Stimulated activated naive CD8-positive, alpha-beta T cell treated with anti-CD3 and anti-CD28 coated beads, Interleukin-15, Interleukin-2, amounts not matched to agents 100 U/mL and 50 U/mL, for 24 hours (primary cell): Measurements from ENCODE around the gene CASP10.
A peak's percentile ranks its signal among the peaks of the same experiment; 100 is the strongest.
"Not testable (repeated sequence)": the region's sequence is repeated elsewhere in the genome, so short reads cannot be mapped to it uniquely, and the experiment has no call there.

Source experiments
- ATAC-seq: fragments of 150-1000 bp; cut with Tn5 transposase; one replicate; pipeline ENCODE4 v1.10.0; 2021
- DNase-seq: peaks from one replicate; pipeline ENCODE4 v3.0.0; 2021

The CASP10 gene

GRCh38 chr2:201156036-201156435, 26.9 kb upstream of the CASP10 start:
- ATAC-seq (no peak), DNase-seq (no peak)

- ATAC-seq: no peak
- DNase-seq: no peak
Observed at GRCh38 chr2:201156640-201157039, 26.3 kb upstream of the CASP10 start.

GRCh38 chr2:201157694-201158093, 25.2 kb upstream of the CASP10 start:
- DNase-seq (no peak), ATAC-seq (peak; percentile 55)

- peak; percentile 47 for DNase-seq
- peak; percentile 44 for ATAC-seq
Observed at GRCh38 chr2:201158111-201158929, 24.6 kb upstream of the CASP10 start.

- DNase-seq (no peak), ATAC-seq (no peak)
Observed at GRCh38 chr2:201164166-201164565, 18.8 kb upstream of the CASP10 start.

- ATAC-seq: no peak
- no peak for DNase-seq
Observed at GRCh38 chr2:201167546-201167945, 15.4 kb upstream of the CASP10 start.

- not testable (repeated sequence) for ATAC-seq, DNase-seq
Observed at GRCh38 chr2:201168496-201168895, 14.4 kb upstream of the CASP10 start.

GRCh38 chr2:201171259-201171814, 11.6 kb upstream of the CASP10 start:
- ATAC-seq (no peak), DNase-seq (no peak)

GRCh38 chr2:201172279-201172678, 10.7 kb upstream of the CASP10 start:
- ATAC-seq (no peak), DNase-seq (no peak)

GRCh38 chr2:201174687-201175086, 8.3 kb upstream of the CASP10 start:
- DNase-seq (no peak), ATAC-seq (no peak)

- ATAC-seq: no peak
- no peak for DNase-seq
Observed at GRCh38 chr2:201176081-201176481, 6.9 kb upstream of the CASP10 start.

GRCh38 chr2:201180010-201180409, 2.9 kb upstream of the CASP10 start:
- no peak for DNase-seq

GRCh38 chr2:201183365-201183727, 405 bp downstream of the CASP10 start:
- DNase-seq (no peak), ATAC-seq (no peak)

More at GRCh38 chr2:201180010-201180409, 2.9 kb upstream of the CASP10 start:
- no peak for ATAC-seq

GRCh38 chr2:201183835-201184234, 894 bp downstream of the CASP10 start:
- ATAC-seq: peak; percentile 12
- peak; percentile 20 for DNase-seq

- DNase-seq: not testable (repeated sequence)
- ATAC-seq: peak; percentile 1
Observed at GRCh38 chr2:201184248-201184647, 1.3 kb downstream of the CASP10 start.

GRCh38 chr2:201185863-201186262, 2.9 kb downstream of the CASP10 start:
- DNase-seq (no peak), ATAC-seq (no peak)

- ATAC-seq (no peak), DNase-seq (no peak)
Observed at GRCh38 chr2:201186982-201187381, 4.0 kb downstream of the CASP10 start.

GRCh38 chr2:201188449-201188848, 5.5 kb downstream of the CASP10 start:
- ATAC-seq (no peak), DNase-seq (no peak)

- ATAC-seq (no peak), DNase-seq (no peak)
Observed at GRCh38 chr2:201191132-201191875, 8.4 kb downstream of the CASP10 start.

GRCh38 chr2:201194097-201194496, 11.2 kb downstream of the CASP10 start:
- ATAC-seq (peak; percentile 95), DNase-seq (no peak)

GRCh38 chr2:201195331-201195730, 12.4 kb downstream of the CASP10 start:
- DNase-seq (no peak), ATAC-seq (no peak)

GRCh38 chr2:201196003-201196402, 13.1 kb downstream of the CASP10 start:
- DNase-seq: no peak
- ATAC-seq: no peak

GRCh38 chr2:201196803-201197202, 13.9 kb downstream of the CASP10 start:
- ATAC-seq: no peak
- no peak for DNase-seq
